HepG2 (cell line): ENCODE measurements around the gene HYCC2. TPM values are rescaled to one million over a fixed set of nuclear protein-coding genes. Genes with fewer than 3 reads are reported as not detected.
A peak's percentile ranks its signal among the peaks of the same experiment; 100 is the strongest.

Source experiments
- CEBPG ChIP-seq: IDR thresholded peaks from 2 replicates; pipeline ENCODE4 v1.6.1; 2016
- FOSL1 ChIP-seq: sonication (generic); formaldehyde crosslinking; IDR thresholded peaks from 2 replicates; pipeline ENCODE4 v1.9.0; 2021; ENCODE audit warnings: missing genetic modification reagents, borderline replicate concordance
- GLI4 ChIP-seq: sonication (generic); formaldehyde crosslinking; IDR thresholded peaks from 2 replicates; pipeline ENCODE4 v1.5.1; 2020; ENCODE audit warnings: missing genetic modification reagents, mild to moderate bottlenecking, moderate library complexity, borderline replicate concordance
- HMGA1 ChIP-seq: sonication (generic); formaldehyde crosslinking; conservative IDR thresholded peaks from 2 replicates; pipeline ENCODE4 v1.4.0; 2020; ENCODE audit warnings: missing genetic modification reagents
- HNF4G ChIP-seq, 2 experiments: sonication (generic) in 1 of 2; formaldehyde crosslinking in 1 of 2; IDR thresholded peaks; 2 replicates each; pipeline versions ENCODE4 v1.4.0 to v1.6.1; 2011 to 2020; ENCODE audit warnings: borderline replicate concordance in 2 of 2, low read depth in 2 of 2, mild to moderate bottlenecking in 2 of 2, low read length in 1 of 2, missing genetic modification reagents in 1 of 2, moderate library complexity in 1 of 2
- MAFF ChIP-seq: IDR thresholded peaks from 2 replicates; pipeline ENCODE4 v1.6.1; 2011; ENCODE audit warnings: low read depth, low read length, improper control_type of control experiment
- MED8 ChIP-seq: sonication (generic); formaldehyde crosslinking; IDR thresholded peaks from 2 replicates; pipeline ENCODE4 v1.8.1; 2023; ENCODE audit warnings: mild to moderate bottlenecking, missing genetic modification reagents; ENCODE audit not compliant: insufficient replicate concordance
- MXD4 ChIP-seq: IDR thresholded peaks from 2 replicates; pipeline ENCODE4 v1.6.1; 2016; ENCODE audit warnings: mild to moderate bottlenecking, missing biosample characterization, missing genetic modification reagents
- PRPF4 ChIP-seq: fragments of 200-400 bp; formaldehyde crosslinking; IDR thresholded peaks from 2 replicates; pipeline ENCODE4 v1.6.1; 2016; ENCODE audit warnings: low read length, low read depth; ENCODE audit not compliant: poor library complexity, severe bottlenecking
- RFX3 ChIP-seq: IDR thresholded peaks from 2 replicates; pipeline ENCODE4 v1.6.1; 2016; ENCODE audit warnings: missing biosample characterization, missing genetic modification reagents
- SAFB2 ChIP-seq: sonication (generic); formaldehyde crosslinking; IDR thresholded peaks from 2 replicates; pipeline ENCODE4 v1.5.1; 2020; ENCODE audit warnings: missing genetic modification reagents, low read depth, mild to moderate bottlenecking, borderline replicate concordance
- STAG1 ChIP-seq: sonication (generic); formaldehyde crosslinking; IDR thresholded peaks from 2 replicates; pipeline ENCODE4 v1.4.0; 2020; ENCODE audit warnings: missing genetic modification reagents
- THYN1 ChIP-seq: sonication (generic); formaldehyde crosslinking; IDR thresholded peaks from 2 replicates; pipeline ENCODE4 v1.8.1; 2023; ENCODE audit warnings: low read depth, mild to moderate bottlenecking, moderate library complexity, missing genetic modification reagents, borderline replicate concordance
- WIZ ChIP-seq: sonication (generic); formaldehyde crosslinking; IDR thresholded peaks from 2 replicates; pipeline ENCODE4 v1.5.1; 2020; ENCODE audit warnings: mild to moderate bottlenecking, missing genetic modification reagents
- ZNF333 ChIP-seq: sonication (generic); formaldehyde crosslinking; IDR thresholded peaks from 2 replicates; pipeline ENCODE4 v1.4.0; 2020; ENCODE audit warnings: mild to moderate bottlenecking, missing genetic modification reagents, borderline replicate concordance
- ZNF44 ChIP-seq: sonication (generic); formaldehyde crosslinking; IDR thresholded peaks from 2 replicates; pipeline ENCODE4 v1.5.1; 2020; ENCODE audit warnings: mild to moderate bottlenecking, missing genetic modification reagents
- ZNF580 ChIP-seq: IDR thresholded peaks from 2 replicates; pipeline ENCODE4 v1.6.1; 2016; ENCODE audit warnings: low read depth, borderline replicate concordance
- ZNF761 ChIP-seq: sonication (generic); formaldehyde crosslinking; conservative IDR thresholded peaks from 2 replicates; pipeline ENCODE4 v1.4.0; 2020; ENCODE audit warnings: mild to moderate bottlenecking, missing genetic modification reagents
- ZNF878 ChIP-seq: sonication (generic); formaldehyde crosslinking; IDR thresholded peaks from 2 replicates; pipeline ENCODE4 v1.8.1; 2023; ENCODE audit warnings: mild to moderate bottlenecking, missing genetic modification reagents, moderate library complexity
- ZNF891 ChIP-seq: sonication (generic); formaldehyde crosslinking; IDR thresholded peaks from 2 replicates; pipeline ENCODE4 v1.5.0; 2020; ENCODE audit warnings: mild to moderate bottlenecking, missing genetic modification reagents
- polyA plus RNA-seq, 8 experiments: library from polyadenylated mRNA; depleted of rRNA in 3 of 8; stranded (reverse) in 7 of 8; unstranded in 1 of 8; fragments of >200 nt; fragmentation: Illumina TruSeq in 4 of 8; extraction: Trizol in 4 of 8; gene quantifications; 2 replicates each; pipeline versions ENCODE4 v1.2.1 to v1.2.3, GENCODE V29; 2011 to 2016; ENCODE audit warnings: low read depth in 4 of 8, missing spikeins in 1 of 8, mixed read lengths in 1 of 8; ENCODE audit not compliant: insufficient read depth in 1 of 8
- total RNA-seq, 5 experiments: library from RNA; depleted of rRNA; stranded (reverse); fragments of >200 nt; fragmentation: Illumina TruSeq; extraction: Trizol; gene quantifications; 2 replicates each; pipeline ENCODE4 v1.2.3, GENCODE V29; 2016; ENCODE audit warnings: low read depth in 1 of 5
- TF ChIP-seq, protein P1 (sequence below): sonication (generic); formaldehyde crosslinking; IDR thresholded peaks from 2 replicates; pipeline ENCODE4 v1.4.0; 2020; ENCODE audit warnings: mild to moderate bottlenecking, low read depth, missing genetic modification reagents
- TF ChIP-seq, protein P2 (sequence below): IDR thresholded peaks from 2 replicates; pipeline ENCODE4 v1.6.1; 2016; ENCODE audit warnings: missing genetic modification reagents, missing compliant biosample characterization
- TF ChIP-seq, protein P3 (sequence below): sonication (generic); formaldehyde crosslinking; IDR thresholded peaks from 2 replicates; pipeline ENCODE4 v1.9.0; 2021; ENCODE audit warnings: missing genetic modification reagents, borderline replicate concordance
- TF ChIP-seq, protein P4 (sequence below): sonication (generic); formaldehyde crosslinking; conservative IDR thresholded peaks from 2 replicates; pipeline ENCODE4 v1.8.0; 2022; ENCODE audit warnings: mild to moderate bottlenecking, moderate library complexity, missing genetic modification reagents

HYCC2 gene
- total and polyA plus RNA-seq, 2 of the 13 experiments (the other 11 are each of a cell fraction or from before 2014, with no cell fraction given): 4.7 to 13.9 TPM

- TF ChIP-seq, protein P1, sequence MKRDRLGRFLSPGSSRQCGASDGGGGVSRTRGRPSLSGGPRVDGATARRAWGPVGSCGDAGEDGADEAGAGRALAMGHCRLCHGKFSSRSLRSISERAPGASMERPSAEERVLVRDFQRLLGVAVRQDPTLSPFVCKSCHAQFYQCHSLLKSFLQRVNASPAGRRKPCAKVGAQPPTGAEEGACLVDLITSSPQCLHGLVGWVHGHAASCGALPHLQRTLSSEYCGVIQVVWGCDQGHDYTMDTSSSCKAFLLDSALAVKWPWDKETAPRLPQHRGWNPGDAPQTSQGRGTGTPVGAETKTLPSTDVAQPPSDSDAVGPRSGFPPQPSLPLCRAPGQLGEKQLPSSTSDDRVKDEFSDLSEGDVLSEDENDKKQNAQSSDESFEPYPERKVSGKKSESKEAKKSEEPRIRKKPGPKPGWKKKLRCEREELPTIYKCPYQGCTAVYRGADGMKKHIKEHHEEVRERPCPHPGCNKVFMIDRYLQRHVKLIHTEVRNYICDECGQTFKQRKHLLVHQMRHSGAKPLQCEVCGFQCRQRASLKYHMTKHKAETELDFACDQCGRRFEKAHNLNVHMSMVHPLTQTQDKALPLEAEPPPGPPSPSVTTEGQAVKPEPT: no peak
- TF ChIP-seq CEBPG (CRISPR knock-in tag) (peak; percentile 3; the same call in 1 of the 2 replicates), RFX3 (CRISPR knock-in tag) (no peak), ZNF878 (CRISPR knock-in tag) (no peak), MED8 (CRISPR knock-in tag) (no peak), ZNF44 (CRISPR knock-in tag) (no peak), ZNF761 (CRISPR knock-in tag) (no peak), MXD4 (no peak), WIZ (CRISPR knock-in tag) (no peak), MAFF (no peak), FOSL1 (CRISPR knock-in tag) (no peak), PRPF4 (no peak), HMGA1 (no peak), GLI4 (no peak), SAFB2 (CRISPR knock-in tag) (no peak), ZNF333 (CRISPR knock-in tag) (no peak), ZNF891 (CRISPR knock-in tag) (no peak), ZNF580 (CRISPR knock-in tag) (no peak), STAG1 (no peak), THYN1 (CRISPR knock-in tag) (no peak), HNF4G (IDR thresholded peaks at IDR 0.05; ENCODE audit: borderline replicate concordance, low read depth, low read length) (no peak), HNF4G (CRISPR knock-in tag; IDR thresholded peaks at IDR 0.05; ENCODE audit: borderline replicate concordance, low read depth) (no peak)
- TF ChIP-seq, protein P2, sequence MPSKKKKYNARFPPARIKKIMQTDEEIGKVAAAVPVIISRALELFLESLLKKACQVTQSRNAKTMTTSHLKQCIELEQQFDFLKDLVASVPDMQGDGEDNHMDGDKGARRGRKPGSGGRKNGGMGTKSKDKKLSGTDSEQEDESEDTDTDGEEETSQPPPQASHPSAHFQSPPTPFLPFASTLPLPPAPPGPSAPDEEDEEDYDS (CRISPR knock-in tag): peak; percentile 57
- TF ChIP-seq, protein P3, sequence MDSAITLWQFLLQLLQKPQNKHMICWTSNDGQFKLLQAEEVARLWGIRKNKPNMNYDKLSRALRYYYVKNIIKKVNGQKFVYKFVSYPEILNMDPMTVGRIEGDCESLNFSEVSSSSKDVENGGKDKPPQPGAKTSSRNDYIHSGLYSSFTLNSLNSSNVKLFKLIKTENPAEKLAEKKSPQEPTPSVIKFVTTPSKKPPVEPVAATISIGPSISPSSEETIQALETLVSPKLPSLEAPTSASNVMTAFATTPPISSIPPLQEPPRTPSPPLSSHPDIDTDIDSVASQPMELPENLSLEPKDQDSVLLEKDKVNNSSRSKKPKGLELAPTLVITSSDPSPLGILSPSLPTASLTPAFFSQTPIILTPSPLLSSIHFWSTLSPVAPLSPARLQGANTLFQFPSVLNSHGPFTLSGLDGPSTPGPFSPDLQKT (CRISPR knock-in tag): no peak
- TF ChIP-seq, protein P4, sequence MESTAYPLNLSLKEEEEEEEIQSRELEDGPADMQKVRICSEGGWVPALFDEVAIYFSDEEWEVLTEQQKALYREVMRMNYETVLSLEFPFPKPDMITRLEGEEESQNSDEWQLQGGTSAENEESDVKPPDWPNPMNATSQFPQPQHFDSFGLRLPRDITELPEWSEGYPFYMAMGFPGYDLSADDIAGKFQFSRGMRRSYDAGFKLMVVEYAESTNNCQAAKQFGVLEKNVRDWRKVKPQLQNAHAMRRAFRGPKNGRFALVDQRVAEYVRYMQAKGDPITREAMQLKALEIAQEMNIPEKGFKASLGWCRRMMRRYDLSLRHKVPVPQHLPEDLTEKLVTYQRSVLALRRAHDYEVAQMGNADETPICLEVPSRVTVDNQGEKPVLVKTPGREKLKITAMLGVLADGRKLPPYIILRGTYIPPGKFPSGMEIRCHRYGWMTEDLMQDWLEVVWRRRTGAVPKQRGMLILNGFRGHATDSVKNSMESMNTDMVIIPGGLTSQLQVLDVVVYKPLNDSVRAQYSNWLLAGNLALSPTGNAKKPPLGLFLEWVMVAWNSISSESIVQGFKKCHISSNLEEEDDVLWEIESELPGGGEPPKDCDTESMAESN: no peak
Observed at GRCh38 chr2:201114350-201114749, 42.9 kb upstream of the HYCC2 start (continued).
